ENCODE results near the gene CD79A. TPM values are rescaled to one million over a fixed set of nuclear protein-coding genes. Genes with fewer than 3 reads are reported as not detected.
A peak's percentile ranks its signal among the peaks of the same experiment; 100 is the strongest.

Gene CD79A
- polyA plus RNA-seq, 3 donors = 1.9 to 2.7 (median 2.1) TPM

DNA sequence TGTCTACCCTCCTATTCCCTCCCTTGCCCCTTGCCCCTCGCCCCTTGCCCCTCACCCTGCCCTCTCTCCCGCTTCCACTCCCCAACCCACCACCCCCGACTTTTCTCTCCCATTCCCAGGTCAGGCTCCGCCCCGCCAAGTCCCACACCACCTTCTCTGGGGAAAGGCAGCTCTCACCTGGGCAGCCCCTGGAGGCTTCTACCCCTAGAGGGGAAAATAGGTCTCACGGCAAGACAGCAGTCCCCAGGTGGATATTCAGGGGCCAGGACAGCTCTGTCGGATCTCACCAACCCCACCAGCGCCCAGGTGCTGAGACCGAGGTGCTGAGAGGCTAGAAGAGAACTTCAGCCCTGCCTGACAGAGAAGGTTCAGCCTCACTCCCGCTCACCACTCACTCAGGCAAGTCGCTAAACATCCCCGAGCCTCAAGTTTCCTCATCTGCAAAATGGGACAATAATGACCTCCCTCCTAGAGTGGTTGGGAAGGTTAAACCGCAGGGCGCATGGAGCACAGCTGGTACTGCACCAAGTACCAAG is 52.5 kb downstream of the CD79A start:
- H3K4me3 Mint-ChIP-seq = peak overlapping the region in 1 of 2 donors; percentile 94
- peaks cover 0 to 50% (median 46%) of the 10 kb centered on the region in 3 donors for H3K27me3 Mint-ChIP-seq (ENCODE audit: low read depth in 3 of 3)
- DNase-seq = no peak
- TF ChIP-seq, protein P1, sequence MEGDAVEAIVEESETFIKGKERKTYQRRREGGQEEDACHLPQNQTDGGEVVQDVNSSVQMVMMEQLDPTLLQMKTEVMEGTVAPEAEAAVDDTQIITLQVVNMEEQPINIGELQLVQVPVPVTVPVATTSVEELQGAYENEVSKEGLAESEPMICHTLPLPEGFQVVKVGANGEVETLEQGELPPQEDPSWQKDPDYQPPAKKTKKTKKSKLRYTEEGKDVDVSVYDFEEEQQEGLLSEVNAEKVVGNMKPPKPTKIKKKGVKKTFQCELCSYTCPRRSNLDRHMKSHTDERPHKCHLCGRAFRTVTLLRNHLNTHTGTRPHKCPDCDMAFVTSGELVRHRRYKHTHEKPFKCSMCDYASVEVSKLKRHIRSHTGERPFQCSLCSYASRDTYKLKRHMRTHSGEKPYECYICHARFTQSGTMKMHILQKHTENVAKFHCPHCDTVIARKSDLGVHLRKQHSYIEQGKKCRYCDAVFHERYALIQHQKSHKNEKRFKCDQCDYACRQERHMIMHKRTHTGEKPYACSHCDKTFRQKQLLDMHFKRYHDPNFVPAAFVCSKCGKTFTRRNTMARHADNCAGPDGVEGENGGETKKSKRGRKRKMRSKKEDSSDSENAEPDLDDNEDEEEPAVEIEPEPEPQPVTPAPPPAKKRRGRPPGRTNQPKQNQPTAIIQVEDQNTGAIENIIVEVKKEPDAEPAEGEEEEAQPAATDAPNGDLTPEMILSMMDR (IDR thresholded peaks at IDR 0.05) = no peak
- H3K79me2 ChIP-seq (ENCODE audit: insufficient read depth, low read length) = no peaks in the 10 kb centered on the region
- H3K36me3 Mint-ChIP-seq = peaks cover 0 to 8% of the 10 kb centered on the region in 2 donors
- peaks cover 39 to 73% of the 10 kb centered on the region in 2 donors for H3K27me3 ChIP-seq (ENCODE audit: control insufficient read depth in 2 of 2, insufficient read depth in 2 of 2, low read length in 2 of 2)
- peaks cover 4 to 15% of the 10 kb centered on the region in 2 donors for H3K4me1 ChIP-seq (ENCODE audit: control insufficient read depth in 1 of 2, insufficient read depth in 2 of 2, low read length in 2 of 2)
- H4K20me1 ChIP-seq (ENCODE audit: insufficient read depth, low read length) = no peaks in the 10 kb centered on the region
- peaks cover 18% of the 10 kb centered on the region for H3K4me1 Mint-ChIP-seq
- peaks cover 0 to 24% of the 10 kb centered on the region in 2 donors for H3K9me3 ChIP-seq (replicated peaks in 1 of 2; ENCODE audit: control insufficient read depth in 1 of 2, insufficient read depth in 1 of 2, low read length in 2 of 2)
- H3K9ac ChIP-seq (ENCODE audit: insufficient read depth, low read length, poor library complexity, severe bottlenecking) = no peak overlapping the region
- 53% methylated on average over 7 of the region's 14 CpGs for WGBS (ENCODE audit: insufficient coverage)
- H3K4me2 ChIP-seq (replicated peaks; ENCODE audit: extremely low read depth, low read length, poor library complexity, severe bottlenecking) = no peak overlapping the region
- intact Hi-C loops (cut with micrococcal nuclease) = loop anchor here in 1 of 2 donors (5.0 kb wide), 1 partner anchor 47 kb away; the partner anchor contains the start of gene ARHGEF1
- no peaks in the 10 kb centered on the region for H3K36me3 ChIP-seq (replicated peaks in 1 of 2; ENCODE audit: control insufficient read depth in 1 of 2, insufficient read depth in 2 of 2, low read length in 2 of 2)
- no peak overlapping the region for H3K27ac Mint-ChIP-seq
- peaks cover 0 to 16% (median 2%) of the 10 kb centered on the region in 7 donors for H3K9me3 Mint-ChIP-seq
- H3K27ac ChIP-seq (ENCODE audit: low read depth in 1 of 2, low read length in 2 of 2) = no peak overlapping the region
- no peak overlapping the region for H3K4me3 ChIP-seq (replicated peaks in 1 of 3; ENCODE audit: low read depth in 2 of 3, low read length in 3 of 3)
- no peak overlapping the region for H2AFZ ChIP-seq (ENCODE audit: insufficient read depth, low read depth, low read length, poor library complexity, severe bottlenecking)

DNA sequence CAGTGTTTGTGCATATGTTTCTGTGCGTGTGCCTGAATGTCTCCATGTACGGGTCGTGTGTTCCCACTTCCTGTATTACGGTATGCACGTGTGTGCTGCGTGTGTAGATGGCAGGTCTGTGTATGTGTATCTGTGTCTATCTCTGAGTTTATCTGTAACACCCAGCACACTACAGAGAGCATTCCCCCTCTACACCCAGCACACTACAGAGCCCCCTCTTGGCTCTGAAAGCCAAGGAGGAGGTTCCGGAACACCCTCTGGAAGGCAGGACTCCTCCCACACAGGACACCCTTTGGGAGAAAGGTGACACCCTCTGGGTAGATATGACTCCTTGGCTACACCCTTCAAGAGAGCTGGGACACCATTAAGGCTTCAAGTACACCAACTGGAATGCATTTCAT is 53.2 kb downstream of the CD79A start:
- H3K4me2 ChIP-seq (replicated peaks; ENCODE audit: extremely low read depth, low read length, poor library complexity, severe bottlenecking) = no peak overlapping the region

More for the DNA sequence above, 53.2 kb downstream of the CD79A start:
- Mint-ChIP-seq H3K4me3 (peak overlapping the region in 1 of 2 donors; percentile 94), H3K27me3 (ENCODE audit: low read depth in 3 of 3) (peaks cover 0 to 57% (median 49%) of the 10 kb centered on the region in 3 donors), H3K27ac (no peak overlapping the region), H3K9me3 (peaks cover 0 to 16% (median 2%) of the 10 kb centered on the region in 7 donors), H3K4me1 (peaks cover 22% of the 10 kb centered on the region), H3K36me3 (peaks cover 0 to 8% of the 10 kb centered on the region in 2 donors)
- Histone ChIP-seq H3K4me1 (ENCODE audit: control insufficient read depth in 1 of 2, insufficient read depth in 2 of 2, low read length in 2 of 2) (peaks cover 4 to 15% of the 10 kb centered on the region in 2 donors), H4K20me1 (ENCODE audit: insufficient read depth, low read length) (no peaks in the 10 kb centered on the region), H3K36me3 (replicated peaks in 1 of 2; ENCODE audit: control insufficient read depth in 1 of 2, insufficient read depth in 2 of 2, low read length in 2 of 2) (no peaks in the 10 kb centered on the region), H3K9ac (ENCODE audit: insufficient read depth, low read length, poor library complexity, severe bottlenecking) (no peak overlapping the region), H3K4me3 (replicated peaks in 1 of 3; ENCODE audit: low read depth in 2 of 3, low read length in 3 of 3) (no peak overlapping the region), H3K79me2 (ENCODE audit: insufficient read depth, low read length) (no peaks in the 10 kb centered on the region), H3K27ac (ENCODE audit: low read depth in 1 of 2, low read length in 2 of 2) (no peak overlapping the region), H3K9me3 (replicated peaks in 1 of 2; ENCODE audit: control insufficient read depth in 1 of 2, insufficient read depth in 1 of 2, low read length in 2 of 2) (peaks cover 0 to 24% of the 10 kb centered on the region in 2 donors), H3K27me3 (ENCODE audit: control insufficient read depth in 2 of 2, insufficient read depth in 2 of 2, low read length in 2 of 2) (peaks cover 39 to 70% of the 10 kb centered on the region in 2 donors), H2AFZ (ENCODE audit: insufficient read depth, low read depth, low read length, poor library complexity, severe bottlenecking) (no peak overlapping the region)
- WGBS (ENCODE audit: insufficient coverage) = 43% methylated on average over 1 of the region's 7 CpGs
- no peak for DNase-seq
- TF ChIP-seq, protein P1 (IDR thresholded peaks at IDR 0.05) = no peak
- intact Hi-C loops (cut with micrococcal nuclease) = loop anchor here in 1 of 2 donors (5.0 kb wide), 1 partner anchor 48 kb away; the partner anchor contains the start of gene ARHGEF1

Small RNA genes within 50 kb of the gene (small RNA-seq; reads per million reads assigned to genes)
- gene MIR6797 (ENCODE audit: insufficient read length, low read depth) = not detected

Other genes starting within 250 kb of the CD79A start
- not detected for gene CEACAM7, start 189.0 kb upstream of the CD79A start, polyA plus RNA-seq
- not detected for gene CEACAM5, start 168.7 kb upstream of the CD79A start, polyA plus RNA-seq
- under 1 TPM in 1 of 3 donors, not detected in 2; 0.07 TPM for gene CEACAM6, start 121.7 kb upstream of the CD79A start, polyA plus RNA-seq
- gene CEACAM3, start 80.7 kb upstream of the CD79A start, polyA plus RNA-seq = 10 to 100 TPM in 2 of 3 donors, 1 to 10 TPM in 1; 5.9 to 11.8 (median 11.3) TPM
- not detected for gene LYPD4, start 32.6 kb upstream of the CD79A start, polyA plus RNA-seq
- gene DMRTC2, start 32.2 kb upstream of the CD79A start, polyA plus RNA-seq = not detected
- gene RPS19, start 17.0 kb upstream of the CD79A start, polyA plus RNA-seq = 1,000 to 10,000 TPM; 1,234 to 2,117 (median 1,424) TPM
- gene ARHGEF1, start 5.9 kb downstream of the CD79A start, polyA plus RNA-seq = 100 to 1,000 TPM in 1 of 3 donors, 10 to 100 TPM in 2; 82.8 to 622 (median 95.5) TPM
- not detected for gene ERFL, start 51.2 kb downstream of the CD79A start, polyA plus RNA-seq
- gene RABAC1, start 82.0 kb downstream of the CD79A start, polyA plus RNA-seq = 100 to 1,000 TPM; 126 to 234 (median 202) TPM
- under 1 TPM in 2 of 3 donors, not detected in 1; 0.07 to 0.10 TPM for gene ATP1A3, start 117.0 kb downstream of the CD79A start, polyA plus RNA-seq
- gene GRIK5, start 192.9 kb downstream of the CD79A start, polyA plus RNA-seq = under 1 TPM in 2 of 3 donors, not detected in 1; 0.12 to 0.28 TPM
- gene ZNF574, start 198.9 kb downstream of the CD79A start, polyA plus RNA-seq = 1 to 10 TPM; 3.3 to 9.6 (median 4.9) TPM

All from CD14-positive monocyte (primary cell).